Lower leg skin (tissue), 4 donors: Measurements from ENCODE around the gene TRMT61B. TPM values are rescaled to one million over a fixed set of nuclear protein-coding genes. Genes with fewer than 3 reads are reported as not detected.

ENCODE experiments used
- DNase-seq, 2 donors: peaks; one replicate each; pipeline ENCODE4 v3.0.0-alpha.2; 2019; ENCODE audit warnings: low spot score in 2 of 2
- H3K4me3 ChIP-seq: fragments of 200-600 bp; sonication (generic); 2 replicates; pipeline ENCODE4 v1.5.1; 2017; ENCODE audit warnings: mild to moderate bottlenecking, low read depth; ENCODE audit not compliant: poor library complexity, severe bottlenecking
- POLR2A ChIP-seq, 2 donors: fragments of 450-650 bp; IDR thresholded peaks; one replicate each; pipeline ENCODE4 v1.6.1; 2016 to 2017; ENCODE audit warnings: antibody characterized with exemption in 2 of 2, mild to moderate bottlenecking in 1 of 2, moderate library complexity in 1 of 2
- WGBS, 2 donors: methylation state at CpG; one replicate each; pipeline ENCODE4 v1.1.5; 2018; 5-methylcytosine and 5-hydroxymethylcytosine counted together
- intact Hi-C: fragments of 100-400 bp; cut with DNase I; formaldehyde crosslinking; loops from one replicate; pipeline ENCODE4 v1.15.0; 2023; ENCODE audit warnings: low total_unique reads
- total RNA-seq, 4 donors: library from RNA; depleted of rRNA; stranded (reverse); fragments of >200 nt; gene quantifications; one replicate each; pipeline ENCODE4 v1.1.0, GENCODE V29; 2016
- TF ChIP-seq, protein P1 (sequence below), 3 donors: fragments of 450-650 bp; IDR thresholded peaks; one replicate each; pipeline ENCODE4 v1.5.1; 2016; ENCODE audit warnings: antibody characterized with exemption in 3 of 3, mild to moderate bottlenecking in 3 of 3, moderate library complexity in 2 of 3

Gene TRMT61B
- total RNA-seq, 4 donors from 2014 or later, result 7.9 to 19.9 (median 10.2) TPM

DNA sequence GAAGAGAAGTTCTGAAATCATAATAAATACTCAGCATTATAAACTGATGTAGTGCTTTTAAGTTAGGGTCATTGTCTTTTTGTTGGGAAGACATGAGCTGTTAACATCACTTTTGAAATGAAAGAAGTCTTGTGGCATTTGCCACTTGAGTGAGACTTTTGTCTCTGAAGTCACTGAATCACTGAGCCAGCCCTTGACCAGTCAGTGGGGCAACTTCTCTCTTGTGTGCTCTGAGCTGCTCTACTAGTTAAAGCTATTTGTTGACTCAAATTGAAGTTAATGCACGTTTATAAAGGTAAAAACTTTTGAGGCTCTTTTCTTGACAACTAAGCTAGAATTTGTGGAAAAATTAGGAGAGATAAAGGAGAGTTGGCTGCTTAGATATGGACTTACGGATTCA is 31.1 kb upstream of the TRMT61B start:
- no peak overlapping the region for H3K4me3 ChIP-seq
- 61 to 66% methylated on average over 2 of the region's 2 CpGs for WGBS, 2 donors
- no peak for DNase-seq
- intact Hi-C loops, result no loop called here
- TF ChIP-seq POLR2A (IDR thresholded peaks at IDR 0.05), result no peak
- TF ChIP-seq, protein P1, sequence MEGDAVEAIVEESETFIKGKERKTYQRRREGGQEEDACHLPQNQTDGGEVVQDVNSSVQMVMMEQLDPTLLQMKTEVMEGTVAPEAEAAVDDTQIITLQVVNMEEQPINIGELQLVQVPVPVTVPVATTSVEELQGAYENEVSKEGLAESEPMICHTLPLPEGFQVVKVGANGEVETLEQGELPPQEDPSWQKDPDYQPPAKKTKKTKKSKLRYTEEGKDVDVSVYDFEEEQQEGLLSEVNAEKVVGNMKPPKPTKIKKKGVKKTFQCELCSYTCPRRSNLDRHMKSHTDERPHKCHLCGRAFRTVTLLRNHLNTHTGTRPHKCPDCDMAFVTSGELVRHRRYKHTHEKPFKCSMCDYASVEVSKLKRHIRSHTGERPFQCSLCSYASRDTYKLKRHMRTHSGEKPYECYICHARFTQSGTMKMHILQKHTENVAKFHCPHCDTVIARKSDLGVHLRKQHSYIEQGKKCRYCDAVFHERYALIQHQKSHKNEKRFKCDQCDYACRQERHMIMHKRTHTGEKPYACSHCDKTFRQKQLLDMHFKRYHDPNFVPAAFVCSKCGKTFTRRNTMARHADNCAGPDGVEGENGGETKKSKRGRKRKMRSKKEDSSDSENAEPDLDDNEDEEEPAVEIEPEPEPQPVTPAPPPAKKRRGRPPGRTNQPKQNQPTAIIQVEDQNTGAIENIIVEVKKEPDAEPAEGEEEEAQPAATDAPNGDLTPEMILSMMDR (IDR thresholded peaks at IDR 0.05), result no peak

DNA sequence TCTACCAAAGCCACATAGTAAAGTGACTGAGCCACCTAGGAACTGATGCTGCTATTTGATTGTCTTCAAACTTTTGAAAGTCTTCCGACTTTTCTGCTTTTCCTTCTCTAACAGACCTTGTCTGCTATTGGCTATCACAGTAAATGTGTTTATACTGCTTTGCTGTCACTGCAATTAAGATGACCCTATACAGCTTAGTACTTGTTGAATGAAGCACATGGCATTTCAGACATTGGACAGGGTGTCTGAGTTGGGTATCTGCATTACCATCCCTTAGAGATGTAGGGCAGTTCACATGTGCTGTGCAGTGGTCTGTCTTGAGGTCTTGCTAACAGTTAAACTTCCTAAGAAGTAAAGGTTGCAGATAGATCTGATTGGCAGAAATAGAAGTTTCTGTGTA is 27.9 kb upstream of the TRMT61B start:
- TF ChIP-seq POLR2A (IDR thresholded peaks at IDR 0.05), result no peak
- TF ChIP-seq, protein P1 (IDR thresholded peaks at IDR 0.05), result no peak
- H3K4me3 ChIP-seq, result no peak overlapping the region
- no peak for DNase-seq
- intact Hi-C loops, result no loop called here
- 43 to 51% methylated on average over 1 of the region's 1 CpG for WGBS, 2 donors

DNA sequence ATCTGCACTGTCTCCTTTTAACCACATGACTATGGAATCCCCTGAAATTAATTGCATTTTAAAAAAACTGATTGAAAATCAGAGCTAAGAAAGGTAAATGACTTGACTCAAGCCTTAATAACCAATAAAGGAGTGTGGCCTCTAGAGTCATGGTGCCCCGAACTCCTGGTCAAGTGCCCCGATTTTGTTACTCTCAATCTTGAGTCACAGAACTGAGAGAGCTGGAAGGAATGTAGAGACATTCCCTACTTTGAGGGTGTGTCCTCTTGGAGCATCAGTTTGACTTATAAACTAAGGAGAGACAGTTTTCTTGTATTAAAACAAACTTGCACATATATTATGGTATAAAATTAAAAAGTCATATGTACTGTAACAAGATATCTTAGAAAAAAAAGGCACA is 26.8 kb upstream of the TRMT61B start:
- intact Hi-C loops, result no loop called here
- no peak overlapping the region for H3K4me3 ChIP-seq
- TF ChIP-seq, protein P1 (IDR thresholded peaks at IDR 0.05), result no peak
- TF ChIP-seq POLR2A (IDR thresholded peaks at IDR 0.05), result no peak
- DNase-seq, result no peak
- WGBS, 2 donors, result 21 to 30% methylated on average over 2 of the region's 2 CpGs

DNA sequence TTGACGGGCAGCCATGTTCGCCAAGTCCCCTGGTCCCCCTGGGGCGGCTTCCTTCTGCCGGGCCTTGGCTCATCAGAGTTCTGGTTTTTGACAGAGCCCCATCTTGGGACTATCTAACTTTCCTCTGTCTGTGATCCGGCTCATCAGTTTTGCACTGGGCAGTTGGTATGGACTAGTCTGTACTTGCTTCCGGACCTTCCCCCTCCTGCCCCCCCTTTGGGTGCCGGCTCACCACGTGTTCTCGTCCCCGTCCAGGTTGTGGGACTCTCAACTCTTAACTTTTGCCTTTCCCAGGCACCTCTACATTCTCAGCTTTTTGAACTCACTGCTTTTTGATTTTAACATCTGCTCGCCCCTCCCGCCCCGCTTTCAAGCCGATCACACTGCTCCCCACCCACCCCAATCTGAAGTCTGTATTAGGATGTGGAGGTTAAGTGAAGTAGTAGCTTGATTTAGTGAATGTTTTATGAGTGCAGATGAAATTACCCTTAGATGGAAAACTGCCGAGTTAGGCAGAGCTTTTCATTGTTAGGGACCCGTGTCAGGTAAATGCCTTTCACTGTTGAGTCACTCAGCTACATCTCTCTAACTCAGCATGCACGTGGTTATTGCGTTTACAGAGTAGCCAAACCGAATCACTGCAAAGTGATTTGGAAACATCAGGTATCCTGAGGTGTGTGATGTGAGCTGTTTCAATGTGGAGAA is 25.2 kb upstream of the TRMT61B start:
- DNase-seq, result peak; percentile 20 to 86
- H3K4me3 ChIP-seq, result peak overlapping the region; percentile 96
- TF ChIP-seq POLR2A (IDR thresholded peaks at IDR 0.05), result no peak
- TF ChIP-seq, protein P1 (IDR thresholded peaks at IDR 0.05), result no peak
- intact Hi-C loops, result no loop called here
- 0 to 1% methylated on average over 18 to 19 of the region's 19 CpGs for WGBS, 2 donors

DNA sequence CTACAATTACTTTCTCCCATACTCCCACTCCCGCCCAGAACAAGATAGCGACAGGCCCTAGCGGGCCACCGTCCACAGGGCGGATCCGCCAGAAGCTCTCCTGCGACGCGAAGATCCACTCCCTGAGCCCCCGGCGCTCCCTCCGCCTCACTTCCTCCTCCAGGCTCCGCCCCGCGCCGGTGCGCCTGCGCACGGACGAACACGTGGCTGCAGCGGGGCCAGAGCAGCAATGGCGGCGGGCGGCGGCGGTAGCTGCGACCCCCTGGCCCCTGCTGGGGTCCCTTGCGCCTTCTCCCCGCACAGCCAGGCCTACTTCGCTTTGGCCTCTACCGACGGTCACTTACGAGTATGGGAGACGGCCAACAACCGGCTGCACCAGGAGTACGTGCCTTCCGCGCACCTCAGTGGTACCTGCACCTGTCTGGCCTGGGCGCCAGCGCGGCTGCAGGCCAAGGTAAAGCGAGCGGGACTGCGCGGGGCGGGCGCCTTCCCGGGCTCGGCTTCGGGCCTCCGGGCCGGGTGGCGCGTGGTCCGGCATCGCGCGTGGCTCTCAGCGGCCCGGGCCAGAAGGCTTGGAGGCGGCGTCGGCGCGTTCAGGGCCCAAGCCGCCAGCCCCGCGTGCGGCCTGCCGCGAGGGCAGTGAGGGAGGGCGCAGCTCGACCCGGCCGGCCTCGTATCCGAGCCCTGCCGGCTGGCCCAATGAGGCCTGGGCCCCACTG is 24.5 kb upstream of the TRMT61B start, which contains the start of gene WDR43:
Gene WDR43, plus strand, starts transcription at position 198 of the 719 bp plus-strand sequence. Its CDS starts 32 bp downstream, at position 230.
- peak in 1 of 2 donors; percentile 22 for TF ChIP-seq POLR2A (IDR thresholded peaks at IDR 0.05)
- TF ChIP-seq, protein P1 (IDR thresholded peaks at IDR 0.05), result no peak
- WGBS, 2 donors, result 0 to 1% methylated on average over 20 to 37 of the region's 79 CpGs

More for the DNA sequence above, 24.5 kb upstream of the TRMT61B start, which contains the start of gene WDR43:
- peak within 1 kb of the TSS; percentile 96 for H3K4me3 ChIP-seq
- peak; percentile 96 to 99 for DNase-seq
- intact Hi-C loops, result no loop called here
